ENCODE results near the gene PCDHB8.
"Not testable (repeated sequence)": the region's sequence is repeated elsewhere in the genome, so short reads cannot be mapped to it uniquely, and the experiment has no call there.

The PCDHB8 gene

DNA sequence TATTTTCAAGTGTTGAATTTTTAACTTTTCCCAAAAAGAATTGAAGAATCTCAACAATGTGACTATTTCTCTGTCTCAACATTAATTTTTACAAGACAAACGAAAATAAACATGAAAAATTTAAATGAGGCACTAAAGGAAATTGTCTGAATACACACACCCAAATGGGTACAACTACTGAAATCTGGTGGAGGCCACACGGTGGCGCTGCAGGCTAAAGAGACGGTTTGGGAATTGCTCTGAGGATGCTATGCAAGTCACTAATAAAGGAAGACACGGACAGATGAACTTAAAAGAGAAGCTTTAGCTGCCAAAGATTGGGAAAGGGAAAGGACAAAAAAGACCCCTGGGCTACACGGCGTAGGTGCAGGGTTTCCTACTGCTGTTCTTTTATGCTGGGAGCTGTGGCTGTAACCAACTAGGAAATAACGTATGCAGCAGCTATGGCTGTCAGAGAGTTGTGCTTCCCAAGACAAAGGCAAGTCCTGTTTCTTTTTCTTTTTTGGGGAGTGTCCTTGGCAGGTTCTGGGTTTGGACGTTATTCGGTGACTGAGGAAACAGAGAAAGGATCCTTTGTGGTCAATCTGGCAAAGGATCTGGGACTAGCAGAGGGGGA is 14.6 kb downstream of the PCDHB8 start, which contains the start of gene PCDHB10:
PCDHB10 (plus strand) TSS at position 244 of the 616 bp plus-strand sequence; CDS start at position 444, 200 bp downstream.
- TF ChIP-seq, protein P1, sequence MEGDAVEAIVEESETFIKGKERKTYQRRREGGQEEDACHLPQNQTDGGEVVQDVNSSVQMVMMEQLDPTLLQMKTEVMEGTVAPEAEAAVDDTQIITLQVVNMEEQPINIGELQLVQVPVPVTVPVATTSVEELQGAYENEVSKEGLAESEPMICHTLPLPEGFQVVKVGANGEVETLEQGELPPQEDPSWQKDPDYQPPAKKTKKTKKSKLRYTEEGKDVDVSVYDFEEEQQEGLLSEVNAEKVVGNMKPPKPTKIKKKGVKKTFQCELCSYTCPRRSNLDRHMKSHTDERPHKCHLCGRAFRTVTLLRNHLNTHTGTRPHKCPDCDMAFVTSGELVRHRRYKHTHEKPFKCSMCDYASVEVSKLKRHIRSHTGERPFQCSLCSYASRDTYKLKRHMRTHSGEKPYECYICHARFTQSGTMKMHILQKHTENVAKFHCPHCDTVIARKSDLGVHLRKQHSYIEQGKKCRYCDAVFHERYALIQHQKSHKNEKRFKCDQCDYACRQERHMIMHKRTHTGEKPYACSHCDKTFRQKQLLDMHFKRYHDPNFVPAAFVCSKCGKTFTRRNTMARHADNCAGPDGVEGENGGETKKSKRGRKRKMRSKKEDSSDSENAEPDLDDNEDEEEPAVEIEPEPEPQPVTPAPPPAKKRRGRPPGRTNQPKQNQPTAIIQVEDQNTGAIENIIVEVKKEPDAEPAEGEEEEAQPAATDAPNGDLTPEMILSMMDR (IDR thresholded peaks at IDR 0.05), result peak; percentile 49
- Mint-ChIP-seq H3K36me3 (ENCODE audit: low read depth) (peaks cover 79% of the 10 kb centered on the region), H3K27me3 (ENCODE audit: low read depth, poor library complexity) (no peaks in the 10 kb centered on the region), H3K27ac (no peak within 1 kb of the TSS), H3K4me1 (no peaks in the 10 kb centered on the region), H3K4me3 (peak within 1 kb of the TSS; percentile 81), H3K9me3 (peaks cover 86% of the 10 kb centered on the region)
- DNase-seq, result peak; percentile 68

GRCh38 chr5:141194332-141194731 is 16.7 kb downstream of the PCDHB8 start:
- H3K36me3 Mint-ChIP-seq (ENCODE audit: low read depth), result peaks cover 71% of the 10 kb centered on the region
- not testable (repeated sequence) for H3K4me1 Mint-ChIP-seq; H3K4me3 Mint-ChIP-seq; DNase-seq; H3K27me3 Mint-ChIP-seq (ENCODE audit: low read depth, poor library complexity); H3K27ac Mint-ChIP-seq
- peaks cover 91% of the 10 kb centered on the region for H3K9me3 Mint-ChIP-seq

DNA sequence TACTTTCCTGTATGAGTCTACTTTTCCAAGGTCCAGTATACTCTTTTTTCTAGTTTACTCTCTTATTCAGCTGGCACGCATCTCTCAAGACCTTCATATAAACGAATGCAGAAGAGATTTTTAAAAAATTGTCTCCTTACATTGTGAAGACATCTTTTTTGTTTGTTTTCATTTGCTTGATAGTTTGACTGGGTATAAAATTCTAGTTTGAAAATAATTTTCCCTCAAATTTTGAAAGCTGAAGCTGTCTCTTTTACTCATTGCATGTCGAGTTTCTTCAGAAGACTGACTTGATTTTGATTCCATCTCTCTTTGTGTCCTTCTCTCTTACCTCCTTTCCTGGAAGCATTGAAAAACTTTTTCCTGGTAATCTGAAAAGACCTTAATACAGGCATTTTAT is 18.8 kb downstream of the PCDHB8 start:
- Mint-ChIP-seq H3K4me3 (no peak overlapping the region), H3K36me3 (ENCODE audit: low read depth) (peaks cover 71% of the 10 kb centered on the region), H3K27ac (no peak overlapping the region), H3K9me3 (peaks cover 89% of the 10 kb centered on the region), H3K4me1 (no peaks in the 10 kb centered on the region), H3K27me3 (ENCODE audit: low read depth, poor library complexity) (peaks cover 2% of the 10 kb centered on the region)
- TF ChIP-seq, protein P1 (IDR thresholded peaks at IDR 0.05), result no peak
- DNase-seq, result no peak

GRCh38 chr5:141199359-141200235 is 22.0 kb downstream of the PCDHB8 start, which contains the start of gene PCDHB11:
Gene PCDHB11 (plus strand): TSS chr5:141199627. CDS start chr5:141199775, 148 bp downstream.
- peak within 1 kb of the TSS; percentile 63 for H3K4me3 Mint-ChIP-seq
- H3K9me3 Mint-ChIP-seq, result peaks cover 89% of the 10 kb centered on the region
- TF ChIP-seq, protein P1 (IDR thresholded peaks at IDR 0.05), result peak; percentile 11
- H3K36me3 Mint-ChIP-seq (ENCODE audit: low read depth), result peaks cover 69% of the 10 kb centered on the region
- H3K27ac Mint-ChIP-seq, result peak within 1 kb of the TSS; percentile 20
- peak; percentile 16 for DNase-seq
- H3K4me1 Mint-ChIP-seq, result no peaks in the 10 kb centered on the region
- H3K27me3 Mint-ChIP-seq (ENCODE audit: low read depth, poor library complexity), result peaks cover 4% of the 10 kb centered on the region

GRCh38 chr5:141201126-141201525 is 23.5 kb downstream of the PCDHB8 start:
- peaks cover 86% of the 10 kb centered on the region for H3K9me3 Mint-ChIP-seq
- not testable (repeated sequence) for H3K4me3 Mint-ChIP-seq
- H3K36me3 Mint-ChIP-seq (ENCODE audit: low read depth), result peaks cover 73% of the 10 kb centered on the region

DNA sequence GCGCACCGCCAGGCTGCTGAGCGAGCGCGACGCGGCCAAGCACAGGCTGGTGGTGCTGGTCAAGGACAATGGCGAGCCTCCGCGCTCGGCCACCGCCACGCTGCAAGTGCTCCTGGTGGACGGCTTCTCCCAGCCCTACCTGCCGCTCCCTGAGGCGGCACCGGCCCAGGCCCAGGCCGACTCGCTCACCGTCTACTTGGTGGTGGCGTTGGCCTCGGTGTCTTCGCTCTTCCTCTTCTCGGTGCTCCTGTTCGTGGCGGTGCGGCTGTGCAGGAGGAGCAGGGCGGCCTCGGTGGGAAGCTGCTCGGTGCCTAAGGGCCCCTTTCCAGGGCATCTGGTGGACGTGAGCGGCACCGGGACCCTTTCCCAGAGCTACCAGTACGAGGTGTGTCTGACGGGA is 24.1 kb downstream of the PCDHB8 start:
- DNase-seq; H3K27ac Mint-ChIP-seq; H3K27me3 Mint-ChIP-seq (ENCODE audit: low read depth, poor library complexity); H3K4me1 Mint-ChIP-seq; H3K4me3 Mint-ChIP-seq: not testable (repeated sequence)
- Mint-ChIP-seq H3K36me3 (ENCODE audit: low read depth) (peaks cover 68% of the 10 kb centered on the region), H3K9me3 (peaks cover 84% of the 10 kb centered on the region)

More at GRCh38 chr5:141201126-141201525, 23.5 kb downstream of the PCDHB8 start:
- H3K27ac Mint-ChIP-seq; DNase-seq; H3K4me1 Mint-ChIP-seq; H3K27me3 Mint-ChIP-seq (ENCODE audit: low read depth, poor library complexity): not testable (repeated sequence)

GRCh38 chr5:141208478-141208877 is 30.9 kb downstream of the PCDHB8 start, which contains the start of gene PCDHB12:
Gene PCDHB12 (plus strand): TSS chr5:141208719. CDS start chr5:141208908, 189 bp downstream.
- Mint-ChIP-seq H3K9me3 (peaks cover 78% of the 10 kb centered on the region), H3K27me3 (ENCODE audit: low read depth, poor library complexity) (peaks cover 6% of the 10 kb centered on the region), H3K4me3 (peak within 1 kb of the TSS; percentile 69), H3K36me3 (ENCODE audit: low read depth) (peaks cover 65% of the 10 kb centered on the region), H3K4me1 (no peaks in the 10 kb centered on the region), H3K27ac (no peak within 1 kb of the TSS)
- TF ChIP-seq, protein P1 (IDR thresholded peaks at IDR 0.05), result no peak
- DNase-seq, result no peak

DNA sequence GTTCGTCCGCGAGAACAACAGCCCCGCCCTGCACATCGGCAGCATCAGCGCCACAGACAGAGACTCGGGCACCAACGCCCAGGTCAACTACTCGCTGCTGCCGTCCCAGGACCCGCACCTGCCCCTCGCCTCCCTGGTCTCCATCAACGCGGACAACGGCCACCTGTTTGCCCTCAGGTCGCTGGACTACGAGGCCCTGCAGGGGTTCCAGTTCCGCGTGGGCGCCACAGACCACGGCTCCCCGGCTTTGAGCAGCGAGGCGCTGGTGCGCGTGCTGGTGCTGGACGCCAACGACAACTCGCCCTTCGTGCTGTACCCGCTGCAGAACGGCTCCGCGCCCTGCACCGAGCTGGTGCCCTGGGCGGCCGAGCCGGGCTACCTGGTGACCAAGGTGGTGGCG is 32.7 kb downstream of the PCDHB8 start:
- H3K36me3 Mint-ChIP-seq (ENCODE audit: low read depth), result peaks cover 65% of the 10 kb centered on the region
- H3K4me1 Mint-ChIP-seq; H3K27me3 Mint-ChIP-seq (ENCODE audit: low read depth, poor library complexity); DNase-seq; H3K27ac Mint-ChIP-seq; H3K4me3 Mint-ChIP-seq: not testable (repeated sequence)
- H3K9me3 Mint-ChIP-seq, result peaks cover 80% of the 10 kb centered on the region

DNA sequence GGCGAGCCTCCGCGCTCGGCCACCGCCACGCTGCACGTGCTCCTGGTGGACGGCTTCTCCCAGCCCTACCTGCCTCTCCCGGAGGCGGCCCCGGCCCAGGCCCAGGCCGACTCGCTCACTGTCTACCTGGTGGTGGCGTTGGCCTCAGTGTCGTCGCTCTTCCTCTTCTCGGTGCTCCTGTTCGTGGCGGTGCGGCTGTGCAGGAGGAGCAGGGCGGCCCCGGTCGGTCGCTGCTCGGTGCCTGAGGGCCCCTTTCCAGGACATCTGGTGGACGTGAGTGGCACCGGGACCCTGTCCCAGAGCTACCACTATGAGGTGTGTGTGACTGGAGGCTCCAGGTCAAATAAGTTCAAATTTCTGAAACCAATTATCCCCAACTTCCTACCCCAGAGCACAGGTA is 33.3 kb downstream of the PCDHB8 start:
- H3K4me3 Mint-ChIP-seq; DNase-seq; H3K4me1 Mint-ChIP-seq; H3K27me3 Mint-ChIP-seq (ENCODE audit: low read depth, poor library complexity); H3K27ac Mint-ChIP-seq: not testable (repeated sequence)
- Mint-ChIP-seq H3K9me3 (peaks cover 80% of the 10 kb centered on the region), H3K36me3 (ENCODE audit: low read depth) (peaks cover 61% of the 10 kb centered on the region)

Data from nephron progenitor cell (in vitro differentiated cells).